PFSK-1 (cell line): Measurements from ENCODE around the gene NXT1.

Experiments used
- FOXP2 ChIP-seq: optimal IDR thresholded peaks from 2 replicates; pipeline ENCODE3; 2011; ENCODE audit warnings: borderline replicate concordance, control low read depth, inconsistent platforms; ENCODE audit not compliant: insufficient read depth; ENCODE audit errors: extremely low read length, extremely low read depth
- POLR2AphosphoS5 ChIP-seq: IDR thresholded peaks from 2 replicates; pipeline ENCODE4 v1.6.1; 2012; ENCODE audit warnings: low read depth, mild to moderate bottlenecking, control low read depth, low read length, moderate library complexity
- REST ChIP-seq, 2 experiments: IDR thresholded peaks; 2 replicates each; pipeline versions ENCODE4 v1.6.1 to v1.8.0; 2011 to 2012; ENCODE audit warnings: low read depth in 2 of 2, low read length in 2 of 2, control low read depth in 1 of 2, inconsistent platforms in 1 of 2, mild to moderate bottlenecking in 1 of 2, moderate library complexity in 1 of 2; ENCODE audit not compliant: insufficient read depth in 1 of 2
- SIN3A ChIP-seq: IDR thresholded peaks from 2 replicates; pipeline ENCODE4 v1.6.1; 2012; ENCODE audit warnings: mild to moderate bottlenecking, low read length, moderate library complexity, borderline replicate concordance; ENCODE audit not compliant: insufficient read depth
- TAF1 ChIP-seq: IDR thresholded peaks from 2 replicates; pipeline ENCODE4 v1.6.1; 2012; ENCODE audit warnings: low read length, control low read depth, borderline replicate concordance; ENCODE audit not compliant: insufficient read depth

- TF ChIP-seq SIN3A (no peak), POLR2AphosphoS5 (no peak), REST (IDR thresholded peaks at IDR 0.05; ENCODE audit: insufficient read depth in 1 of 2, low read depth in 2 of 2, low read length in 2 of 2) (no peak), TAF1 (no peak), FOXP2 (no peak)
Observed at GRCh38 chr20:23361119-23361475, 10.5 kb downstream of the NXT1 start.
